HG03469 (cell line): ENCODE data around the gene BACH1.
A peak's percentile ranks its signal among the peaks of the same experiment; 100 is the strongest.
"Not testable (repeated sequence)": the region's sequence is repeated elsewhere in the genome, so short reads cannot be mapped to it uniquely, and the experiment has no call there.

ENCODE experiments used
- ATAC-seq: cut with Tn5 transposase; IDR thresholded peaks from one replicate; pipeline ENCODE4 v1.9.1; 2021; ENCODE audit warnings: mild to moderate bottlenecking, moderate library complexity, moderate number of reproducible peaks; ENCODE audit not compliant: unreplicated experiment

Gene BACH1

GRCh38 chr21:29298348-29299045 is at the start of gene BACH1:
Gene BACH1 (plus strand): TSS chr21:29298922. CDS start chr21:29321281, 22,359 bp downstream.
- ATAC-seq: peak; percentile 33

- ATAC-seq: not testable (repeated sequence)
These were observed 49.4 kb upstream of the BACH1 start for GRCh38 chr21:29249289-29249688.

- ATAC-seq: no peak
These were observed 48.1 kb upstream of the BACH1 start for GRCh38 chr21:29250636-29251035.

DNA sequence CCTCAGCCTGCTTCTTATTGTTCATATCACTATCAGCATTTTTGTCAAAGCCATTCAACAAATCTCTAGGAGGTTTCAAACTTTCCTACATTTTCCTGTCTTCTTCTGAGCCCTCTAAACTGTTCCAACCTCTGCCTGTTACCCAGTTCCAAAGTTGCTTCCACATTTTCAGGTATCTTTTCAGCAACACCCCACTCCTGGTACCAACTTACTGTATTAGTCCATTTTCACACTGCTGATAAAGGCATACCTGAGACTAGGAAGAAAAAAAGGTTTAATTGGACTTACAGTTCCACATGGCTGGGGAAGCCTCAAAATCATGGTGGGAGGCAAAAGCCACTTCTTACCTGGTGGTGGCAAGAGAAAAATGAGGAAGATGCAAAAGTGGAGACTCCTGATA is 44.9 kb upstream of the BACH1 start:
- ATAC-seq: not testable (repeated sequence)

DNA sequence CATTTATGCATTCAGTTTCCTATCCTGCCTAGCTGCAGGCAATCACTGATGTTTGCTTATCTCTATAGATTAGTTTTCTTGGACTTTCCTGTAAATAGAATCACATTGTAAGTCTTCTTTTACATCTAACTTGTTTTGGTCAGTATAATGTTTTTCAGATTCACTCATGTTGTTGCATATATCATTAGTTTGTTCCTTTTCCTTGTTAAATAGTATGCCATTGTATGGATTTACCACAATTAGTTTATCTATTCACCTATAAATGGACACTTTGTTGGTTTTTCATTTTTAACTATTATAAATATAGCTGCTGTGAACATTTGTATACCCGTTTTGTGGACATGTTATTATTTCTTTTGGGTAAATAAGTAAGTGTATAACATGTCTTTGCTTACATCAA is 44.2 kb upstream of the BACH1 start:
- ATAC-seq: no peak

- ATAC-seq: no peak
These were observed 42.4 kb upstream of the BACH1 start for GRCh38 chr21:29256126-29256910.

DNA sequence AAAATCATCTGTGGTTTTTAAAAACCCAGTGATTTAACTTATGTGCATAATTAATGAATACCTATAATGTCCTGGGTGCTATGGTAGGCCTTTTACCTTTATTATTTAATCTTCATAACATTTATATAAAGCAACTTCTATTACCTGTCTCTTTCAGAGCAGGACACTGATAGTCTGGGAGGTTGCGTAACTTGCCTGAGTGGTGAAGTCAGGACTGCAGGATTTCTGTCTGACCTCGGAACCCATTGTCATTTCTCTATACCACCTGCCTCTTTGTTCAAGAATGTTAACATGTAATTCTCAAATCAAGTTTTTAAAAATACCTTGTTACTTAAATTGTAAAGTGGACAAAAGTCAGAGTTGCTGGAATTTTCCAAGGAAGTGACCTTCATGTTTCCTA is 41.0 kb upstream of the BACH1 start:
- no peak for ATAC-seq

DNA sequence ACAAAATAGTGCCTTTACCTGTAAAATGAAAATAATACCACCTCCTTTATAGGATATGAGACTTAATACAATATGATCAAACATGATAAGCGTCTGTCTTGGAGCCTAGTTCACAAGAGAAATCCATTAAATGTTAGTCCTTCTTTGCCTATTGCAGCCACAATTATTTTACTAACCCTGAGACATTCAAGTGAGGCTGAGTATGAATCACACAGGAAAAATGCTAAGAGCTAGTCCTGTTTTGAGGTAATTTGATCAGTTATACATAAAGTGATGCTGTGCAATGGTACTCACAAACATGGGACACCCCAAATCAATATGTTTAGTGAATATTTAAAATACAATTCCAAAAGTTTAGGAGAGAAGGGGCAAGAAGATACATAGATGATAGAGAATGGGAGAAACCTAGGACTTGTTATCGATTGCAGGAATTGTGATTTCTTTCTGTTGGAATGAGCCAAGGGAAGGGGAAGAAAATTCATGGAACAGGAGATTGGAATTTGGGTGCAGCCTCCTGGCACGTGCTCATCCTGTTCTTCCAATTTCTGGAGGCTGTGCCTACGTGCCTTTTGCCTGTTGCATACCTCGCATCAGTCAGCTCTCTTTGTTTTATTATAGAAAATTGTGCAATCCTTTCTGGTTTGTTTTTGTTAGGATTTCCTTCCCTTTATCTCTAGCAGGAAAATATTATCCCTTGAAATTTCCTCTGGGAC is 39.9 kb upstream of the BACH1 start:
- no peak for ATAC-seq

DNA sequence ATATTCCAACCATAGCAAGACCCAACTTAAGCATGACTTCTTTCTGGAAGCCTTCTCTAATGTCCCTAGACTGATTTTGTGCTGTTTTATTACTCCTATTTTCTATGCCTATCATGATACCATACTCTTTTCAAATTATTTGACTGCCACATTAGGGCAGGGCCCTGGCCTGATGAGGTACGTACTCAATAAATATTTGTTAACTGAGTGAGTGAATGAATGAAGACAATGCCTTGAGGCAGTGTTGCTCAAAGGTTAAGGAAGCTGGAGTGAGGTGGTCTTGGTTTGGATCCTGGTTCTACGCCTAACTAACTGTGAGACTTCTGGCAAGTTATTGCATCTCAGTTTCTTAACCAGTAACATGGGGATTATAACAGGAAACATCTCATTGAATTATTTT is 38.3 kb upstream of the BACH1 start:
- ATAC-seq: no peak

- no peak for ATAC-seq
These were observed 36.9 kb upstream of the BACH1 start for GRCh38 chr21:29261555-29262540.

DNA sequence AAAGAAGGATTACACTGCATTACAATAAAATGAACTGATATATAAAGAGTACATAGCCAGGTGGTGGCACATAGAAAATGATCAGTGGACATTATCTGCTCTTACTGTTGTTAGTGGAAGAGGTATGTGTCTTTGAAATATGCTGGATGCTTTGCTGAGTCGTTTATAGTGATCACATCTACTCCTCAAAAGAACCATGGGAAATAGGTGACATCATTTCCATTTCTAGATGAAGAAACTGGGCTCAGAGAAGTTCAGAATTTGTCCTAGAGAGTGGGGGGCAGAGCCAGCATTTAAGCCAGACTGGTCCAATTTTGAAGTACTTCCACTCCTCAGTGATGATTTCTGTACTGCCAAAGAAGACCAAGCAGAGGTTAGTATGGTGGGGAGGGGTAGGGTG is 34.0 kb upstream of the BACH1 start:
- ATAC-seq: no peak

- no peak for ATAC-seq
These were observed 32.8 kb upstream of the BACH1 start for GRCh38 chr21:29265690-29266479.

DNA sequence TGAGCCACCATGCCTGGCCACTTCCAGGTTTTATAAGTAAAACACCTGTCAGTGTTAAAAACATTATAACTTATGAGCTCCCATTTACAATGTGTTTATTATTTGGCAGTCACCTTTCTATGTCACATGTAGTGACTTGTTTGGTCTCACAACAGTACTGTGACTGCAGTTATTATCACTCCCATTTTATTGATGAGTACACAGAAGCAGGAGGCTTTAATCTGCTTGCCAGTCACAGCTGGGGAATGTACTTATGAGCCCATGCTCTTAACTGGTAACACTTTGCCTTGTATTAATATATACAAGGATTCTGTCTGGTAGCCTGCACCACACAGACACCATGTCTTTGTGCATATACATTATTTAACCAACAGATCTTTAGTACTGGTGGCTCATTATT is 31.1 kb upstream of the BACH1 start:
- no peak for ATAC-seq

DNA sequence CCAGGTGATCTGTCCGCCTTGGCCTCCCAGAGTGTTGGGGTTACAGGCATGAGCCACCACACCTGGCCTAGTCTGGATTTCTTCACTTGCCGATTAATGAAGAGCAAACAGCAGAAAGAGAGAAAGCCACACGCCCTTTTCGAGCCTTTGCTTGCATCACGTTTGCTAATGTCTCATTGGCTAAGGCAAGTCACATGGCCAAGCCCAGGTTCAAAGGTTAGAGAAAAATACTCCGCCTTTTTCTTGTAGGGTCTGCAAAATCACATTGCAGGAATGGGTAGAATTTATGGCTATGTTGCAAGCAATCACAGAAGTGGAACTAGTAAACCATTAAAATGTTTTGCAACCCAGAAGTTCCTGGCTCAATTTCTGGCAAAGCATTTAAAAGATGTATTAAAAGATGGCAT is 26.8 kb upstream of the BACH1 start:
- no peak for ATAC-seq

DNA sequence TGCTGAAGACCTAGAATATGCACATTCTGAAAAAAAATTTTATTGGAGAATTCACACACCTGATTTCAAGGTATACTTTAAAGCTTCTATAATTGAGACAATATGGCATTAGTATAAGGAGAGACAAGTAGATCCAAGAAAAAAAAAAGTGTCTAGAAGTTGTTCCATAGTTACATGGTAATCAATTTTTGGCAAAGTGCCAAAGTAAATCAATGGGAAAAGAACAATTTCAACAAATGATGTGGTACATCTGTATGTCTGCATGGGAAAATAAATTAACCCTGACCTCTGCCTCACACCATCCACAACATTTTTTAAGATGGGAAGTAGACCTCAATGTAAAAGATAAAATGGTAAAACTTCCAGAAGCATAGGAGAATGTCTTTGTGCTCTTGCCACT is 21.3 kb upstream of the BACH1 start:
- no peak for ATAC-seq

- ATAC-seq: no peak
These were observed 19.2 kb upstream of the BACH1 start for GRCh38 chr21:29279558-29279957.

DNA sequence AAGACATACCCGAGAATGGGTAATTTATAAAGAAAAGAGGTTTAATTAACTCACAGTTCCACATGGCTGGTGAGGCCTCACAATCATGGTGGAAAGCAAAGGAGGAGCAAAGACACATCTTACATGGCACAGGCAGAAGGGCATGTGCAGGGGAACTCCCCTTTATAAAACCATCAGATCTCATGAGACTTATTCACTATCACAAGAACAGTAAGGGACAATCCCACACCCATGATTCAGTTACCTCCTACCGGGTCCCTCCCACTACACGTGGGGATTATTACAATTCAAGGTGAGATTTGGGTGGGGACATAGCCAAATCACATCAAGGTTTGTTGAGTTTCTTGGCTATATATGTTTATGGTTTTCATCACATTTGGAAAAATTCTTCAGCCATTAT is 16.9 kb upstream of the BACH1 start:
- ATAC-seq: not testable (repeated sequence)

- peak; percentile 41 for ATAC-seq
These were observed 11.3 kb upstream of the BACH1 start for GRCh38 chr21:29287383-29287782.

DNA sequence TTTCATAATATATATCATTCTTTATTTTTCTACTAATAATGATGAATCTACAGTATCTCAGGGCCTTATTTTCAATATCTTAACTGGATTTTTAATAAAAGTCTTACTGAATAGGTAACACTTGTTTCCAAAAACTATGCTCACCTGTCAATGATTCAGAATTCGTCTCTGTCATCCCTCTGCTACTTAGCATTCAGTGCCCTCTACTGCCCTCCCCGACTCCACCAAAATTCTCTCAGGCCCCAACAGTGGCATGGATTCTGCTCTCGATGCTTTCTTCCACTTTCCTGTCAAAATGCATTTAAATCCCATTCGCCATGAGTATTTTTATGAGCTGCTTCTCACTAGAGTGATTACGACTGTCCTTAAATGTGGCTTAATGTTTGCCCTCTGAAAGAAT is 10.5 kb upstream of the BACH1 start:
- ATAC-seq: no peak

- ATAC-seq: no peak
These were observed 9.4 kb upstream of the BACH1 start for GRCh38 chr21:29289317-29289716.
